Neural progenitor cell (in vitro differentiated cells): ENCODE measurements around the gene ACTRT2. TPM values are rescaled to one million over a fixed set of nuclear protein-coding genes. Genes with fewer than 3 reads are reported as not detected.

Experiments used
- DNase-seq: peaks from one replicate; pipeline ENCODE4 v3.0.0-alpha.2; 2016; ENCODE audit warnings: low spot score
- H2AFZ ChIP-seq: fragments of 200-600 bp; sonication (generic); replicated peaks from 2 replicates; pipeline ENCODE4 v1.6.1; 2016; ENCODE audit warnings: antibody characterized with exemption
- H3F3A ChIP-seq: fragments of 200-600 bp; sonication (generic); 2 replicates; pipeline ENCODE4 v1.6.1; 2016; ENCODE audit warnings: antibody characterized with exemption, low read depth
- H3K27ac ChIP-seq: fragments of 200-600 bp; sonication (generic); 2 replicates; pipeline ENCODE4 v1.5.1; 2016; ENCODE audit warnings: mild to moderate bottlenecking
- H3K27me3 ChIP-seq: fragments of 200-600 bp; sonication (generic); 2 replicates; pipeline ENCODE4 v1.6.1; 2016; ENCODE audit warnings: mild to moderate bottlenecking, moderate library complexity
- H3K36me3 ChIP-seq: fragments of 200-600 bp; sonication (generic); 2 replicates; pipeline ENCODE4 v1.5.1; 2016
- H3K4me1 ChIP-seq: fragments of 200-600 bp; sonication (generic); 2 replicates; pipeline ENCODE4 v1.6.1; 2016; ENCODE audit warnings: mixed run types
- H3K4me2 ChIP-seq: fragments of 200-600 bp; sonication (generic); 2 replicates; pipeline ENCODE4 v1.6.1; 2016
- H3K4me3 ChIP-seq: fragments of 200-600 bp; sonication (generic); 2 replicates; pipeline ENCODE4 v1.5.1; 2016
- H3K79me2 ChIP-seq: fragments of 200-600 bp; sonication (generic); 2 replicates; pipeline ENCODE4 v1.6.1; 2016; ENCODE audit warnings: low read depth
- H3K9ac ChIP-seq: fragments of 200-600 bp; sonication (generic); 2 replicates; pipeline ENCODE4 v1.6.1; 2016
- H3K9me3 ChIP-seq: fragments of 200-600 bp; sonication (generic); 2 replicates; pipeline ENCODE4 v1.5.1; 2016; ENCODE audit warnings: low read depth
- H4K20me1 ChIP-seq: fragments of 200-600 bp; sonication (generic); 2 replicates; pipeline ENCODE4 v1.6.1; 2016; ENCODE audit warnings: low read depth
- H3K27ac Mint-ChIP-seq: 3 replicates; pipeline ENCODE4 v1.8.0; 2021; ENCODE audit warnings: mixed read lengths
- H3K27me3 Mint-ChIP-seq: 2 replicates; pipeline ENCODE4 v1.8.0; 2022; ENCODE audit warnings: low read depth, mild to moderate bottlenecking, inconsistent platforms, moderate library complexity, mixed read lengths; ENCODE audit not compliant: insufficient read depth
- H3K36me3 Mint-ChIP-seq: 3 replicates; pipeline ENCODE4 v1.8.0; 2021; ENCODE audit warnings: mixed read lengths
- H3K4me1 Mint-ChIP-seq: 3 replicates; pipeline ENCODE4 v1.8.0; 2021; ENCODE audit warnings: mixed read lengths
- H3K4me3 Mint-ChIP-seq: 3 replicates; pipeline ENCODE4 v1.8.0; 2021; ENCODE audit warnings: mild to moderate bottlenecking, moderate library complexity, mixed read lengths
- H3K9me3 Mint-ChIP-seq: 3 replicates; pipeline ENCODE4 v1.8.0; 2020; ENCODE audit warnings: mixed read lengths
- CTCF ChIP-seq: fragments of 200-600 bp; sonication (generic); IDR thresholded peaks from 2 replicates; pipeline ENCODE4 v1.5.1; 2017; ENCODE audit warnings: antibody characterized with exemption, mild to moderate bottlenecking
- EZH2 ChIP-seq: fragments of 200-600 bp; sonication (generic); IDR thresholded peaks from 2 replicates; pipeline ENCODE4 v1.6.1; 2017; ENCODE audit warnings: antibody characterized with exemption, mild to moderate bottlenecking, moderate library complexity
- EZH2phosphoT487 ChIP-seq: fragments of 200-600 bp; sonication (generic); IDR thresholded peaks from 2 replicates; pipeline ENCODE4 v1.6.1; 2017; ENCODE audit warnings: antibody characterized with exemption
- total RNA-seq: library from RNA; depleted of rRNA; stranded (reverse); fragments of >200 nt; gene quantifications from 2 replicates; pipeline ENCODE4 v1.2.3, GENCODE V29; 2015; ENCODE audit warnings: low replicate concordance

ACTRT2 gene
- total RNA-seq, 1 donor from 2014 or later: not detected

GRCh38 chr1:3030663-3031381 lies 9.6 kb downstream of the ACTRT2 start:
- H3K4me1 Mint-ChIP-seq: peaks cover 7% of the 10 kb centered on the region
- Histone ChIP-seq H3K9me3 (no peaks in the 10 kb centered on the region), H3K27me3 (no peaks in the 10 kb centered on the region), H3K9ac (no peak overlapping the region), H2AFZ (no peak overlapping the region), H3K4me1 (no peaks in the 10 kb centered on the region), H3K36me3 (no peaks in the 10 kb centered on the region), H4K20me1 (no peaks in the 10 kb centered on the region), H3F3A (no peaks in the 10 kb centered on the region), H3K4me2 (no peak overlapping the region), H3K27ac (no peak overlapping the region), H3K4me3 (no peak overlapping the region), H3K79me2 (no peaks in the 10 kb centered on the region)
- no peak for DNase-seq
- H3K36me3 Mint-ChIP-seq: no peaks in the 10 kb centered on the region
- TF ChIP-seq EZH2: no peak
- no peak for TF ChIP-seq CTCF
- no peak for TF ChIP-seq EZH2phosphoT487
- H3K9me3 Mint-ChIP-seq: no peaks in the 10 kb centered on the region
- no peak overlapping the region for H3K4me3 Mint-ChIP-seq
- peaks cover 2% of the 10 kb centered on the region for H3K27me3 Mint-ChIP-seq
- peak overlapping the region; percentile 66 for H3K27ac Mint-ChIP-seq

GRCh38 chr1:3031401-3032221 lies 10.3 kb downstream of the ACTRT2 start:
- no peak overlapping the region for H3K27ac ChIP-seq
- Mint-ChIP-seq H3K27ac (peak overlapping the region; percentile 66), H3K4me1 (peaks cover 10% of the 10 kb centered on the region), H3K4me3 (no peak overlapping the region), H3K27me3 (peaks cover 2% of the 10 kb centered on the region), H3K36me3 (no peaks in the 10 kb centered on the region), H3K9me3 (no peaks in the 10 kb centered on the region)
- H2AFZ ChIP-seq: no peak overlapping the region
- no peak for TF ChIP-seq CTCF
- TF ChIP-seq EZH2: no peak
- no peak for TF ChIP-seq EZH2phosphoT487
- no peaks in the 10 kb centered on the region for H3K27me3 ChIP-seq
- no peaks in the 10 kb centered on the region for H3K4me1 ChIP-seq
- no peak overlapping the region for H3K9ac ChIP-seq
- H3K9me3 ChIP-seq: no peaks in the 10 kb centered on the region
- H3K36me3 ChIP-seq: no peaks in the 10 kb centered on the region
- H3F3A ChIP-seq: no peaks in the 10 kb centered on the region
- H3K4me2 ChIP-seq: no peak overlapping the region
- no peak overlapping the region for H3K4me3 ChIP-seq
- no peak for DNase-seq
- no peaks in the 10 kb centered on the region for H3K79me2 ChIP-seq
- no peaks in the 10 kb centered on the region for H4K20me1 ChIP-seq

DNA sequence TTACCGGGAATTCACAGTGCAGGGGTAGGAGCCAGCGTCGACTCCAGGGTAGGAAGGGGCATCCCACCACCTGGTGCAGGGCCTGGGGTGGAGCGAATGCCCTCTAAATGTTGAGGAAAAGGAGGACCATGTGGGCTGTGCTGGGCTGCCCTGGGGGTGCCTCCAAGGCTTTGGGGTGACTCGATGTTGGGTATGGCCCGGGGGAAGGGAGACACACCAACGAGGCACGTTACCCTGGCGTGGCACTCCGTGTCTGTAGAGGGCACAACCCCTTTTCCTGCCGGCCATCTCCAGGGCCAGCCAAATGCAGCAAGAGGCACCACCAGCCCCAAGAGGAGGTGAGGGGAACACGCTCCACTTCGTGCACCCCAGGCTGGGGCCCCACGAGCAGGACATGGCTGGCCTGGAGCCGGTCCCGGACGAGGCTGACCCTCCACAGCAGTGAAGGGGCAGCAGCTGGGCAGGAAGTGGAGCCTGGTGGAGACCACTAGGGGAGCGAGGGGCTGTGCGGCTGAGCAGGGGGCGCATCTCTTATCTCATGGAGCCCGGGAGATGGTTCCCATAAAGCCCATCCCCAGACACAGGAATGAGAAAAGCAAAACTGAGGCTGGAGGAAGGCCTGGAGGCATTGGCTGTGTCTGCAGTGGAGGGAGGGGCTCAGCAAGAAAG lies 11.2 kb downstream of the ACTRT2 start:
- no peaks in the 10 kb centered on the region for H3K9me3 ChIP-seq
- Mint-ChIP-seq H3K9me3 (no peaks in the 10 kb centered on the region), H3K27me3 (peaks cover 2% of the 10 kb centered on the region), H3K27ac (peak overlapping the region; percentile 57), H3K4me1 (peaks cover 13% of the 10 kb centered on the region), H3K36me3 (no peaks in the 10 kb centered on the region), H3K4me3 (no peak overlapping the region)
- H3K4me3 ChIP-seq: no peak overlapping the region
- no peaks in the 10 kb centered on the region for H3K79me2 ChIP-seq
- no peaks in the 10 kb centered on the region for H3K4me1 ChIP-seq
- H3K27me3 ChIP-seq: no peaks in the 10 kb centered on the region
- no peaks in the 10 kb centered on the region for H4K20me1 ChIP-seq
- H2AFZ ChIP-seq: no peak overlapping the region
- DNase-seq: no peak
- H3K4me2 ChIP-seq: no peak overlapping the region
- H3F3A ChIP-seq: no peaks in the 10 kb centered on the region
- H3K9ac ChIP-seq: no peak overlapping the region
- H3K36me3 ChIP-seq: no peaks in the 10 kb centered on the region
- H3K27ac ChIP-seq: no peak overlapping the region
- TF ChIP-seq EZH2 (no peak), EZH2phosphoT487 (no peak), CTCF (no peak)
